ENCODE data around the gene PLA1A.

Gene PLA1A

DNA sequence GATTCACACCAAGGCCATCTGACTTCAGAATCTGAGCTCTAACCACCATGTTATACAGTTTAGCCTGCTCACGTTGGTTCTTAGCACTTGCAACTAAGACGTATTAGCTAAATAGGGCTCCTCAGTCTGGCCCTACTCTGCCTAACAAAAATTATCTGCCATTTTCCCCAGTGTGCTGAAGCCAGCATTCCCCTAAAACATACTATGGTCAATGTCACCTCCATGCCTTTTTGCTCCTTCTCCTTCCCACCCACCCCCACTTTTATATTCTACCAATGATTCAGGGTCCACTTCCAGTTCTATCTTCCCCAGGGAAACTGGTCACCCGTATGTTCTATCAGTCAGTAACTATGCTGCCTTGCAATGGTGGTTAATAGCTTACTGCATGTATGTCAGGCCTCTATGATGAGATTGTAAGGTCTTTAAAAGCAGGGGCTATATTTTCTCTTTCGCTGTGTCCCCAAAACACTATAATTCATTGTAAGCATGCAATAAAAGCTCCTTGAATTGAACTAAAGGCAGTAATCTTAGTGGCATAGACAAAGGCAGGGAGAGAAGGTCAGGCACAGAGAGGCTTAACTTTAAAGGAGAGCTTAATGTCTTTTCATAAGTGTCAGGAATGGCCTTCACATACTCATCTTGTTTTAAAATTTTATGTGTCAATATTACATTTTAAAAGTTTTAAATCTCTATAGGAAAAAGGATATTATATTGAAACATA, 39.4 kb downstream of the PLA1A start:
- no peak for DNase-seq (ENCODE audit: low read depth)

DNA sequence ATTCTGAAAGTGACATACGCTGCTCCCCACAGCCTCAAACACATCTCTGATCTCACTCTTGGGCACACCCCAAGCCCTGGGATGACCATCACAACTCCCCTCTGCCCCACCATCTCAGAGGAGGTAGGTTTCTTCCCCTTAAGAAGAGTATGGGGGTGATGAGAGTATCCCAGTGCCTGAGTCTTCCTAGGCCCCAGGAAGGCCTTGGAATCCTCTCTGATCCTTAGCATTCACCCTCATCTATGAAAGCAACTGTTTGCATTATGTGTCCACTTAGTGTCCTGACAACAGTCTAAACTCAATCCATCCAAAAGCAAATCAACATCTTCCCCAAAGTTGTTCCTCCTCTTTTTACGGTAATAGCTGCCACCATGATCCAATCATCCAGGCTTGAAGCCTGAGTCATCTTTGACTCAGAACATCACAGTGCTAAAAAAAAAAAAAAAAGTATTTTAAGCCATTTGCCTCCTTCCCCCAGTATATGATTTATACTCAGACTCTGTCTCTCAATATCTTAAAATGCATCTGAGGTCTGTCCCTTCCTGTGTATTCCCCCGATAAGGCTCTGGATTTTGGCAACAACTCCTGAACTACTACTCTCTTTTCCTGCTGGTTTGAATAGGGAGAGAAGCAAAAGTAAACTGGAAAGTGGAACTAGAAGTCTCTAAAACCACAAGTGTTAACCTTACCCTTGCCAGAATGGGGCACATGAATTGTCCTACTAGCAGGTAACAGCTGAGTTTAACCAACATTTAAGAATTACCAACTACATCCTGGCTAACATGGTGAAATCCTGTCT, 40.2 kb downstream of the PLA1A start:
- peak; percentile 88 for DNase-seq (ENCODE audit: low read depth)

DNA sequence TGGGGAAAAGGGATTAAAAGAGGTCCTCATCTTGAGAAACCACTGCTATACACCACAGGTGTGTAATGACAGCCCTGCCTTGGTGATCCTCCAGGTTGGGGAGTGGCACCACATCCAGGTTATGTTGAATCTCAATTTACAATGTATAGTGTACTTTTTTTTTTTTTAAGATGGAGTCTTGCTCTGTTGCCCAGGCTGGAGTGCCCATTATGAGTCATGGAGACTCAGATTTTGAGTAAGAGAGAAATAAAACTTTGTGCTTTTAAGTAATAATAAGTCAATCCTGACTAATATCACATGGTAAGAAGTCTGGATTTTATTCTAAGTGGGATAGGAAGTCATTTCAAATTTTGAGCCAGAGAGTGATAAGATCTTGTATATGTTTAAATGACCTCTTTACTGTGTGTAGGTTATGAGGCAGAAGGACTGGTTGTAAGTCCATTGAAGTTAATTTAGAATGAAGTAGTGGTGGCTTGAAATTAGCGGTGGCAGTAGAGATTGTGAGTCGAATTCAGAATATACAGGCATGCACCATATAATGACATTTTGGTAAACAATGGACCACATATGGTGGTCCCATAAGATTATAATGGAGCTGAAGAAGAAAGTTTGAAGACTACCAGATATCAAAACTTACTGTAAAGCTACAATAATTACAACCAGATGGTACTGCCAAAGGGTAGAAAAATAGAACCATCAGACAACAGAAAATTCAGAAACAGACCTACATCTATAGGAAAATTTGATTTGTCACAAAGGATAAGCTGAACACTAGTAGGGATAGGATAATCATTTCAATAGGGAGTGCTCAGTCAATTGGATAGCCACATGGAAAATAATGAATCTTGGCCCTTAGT, 42.0 kb downstream of the PLA1A start:
- DNase-seq (ENCODE audit: low read depth): no peak

DNA sequence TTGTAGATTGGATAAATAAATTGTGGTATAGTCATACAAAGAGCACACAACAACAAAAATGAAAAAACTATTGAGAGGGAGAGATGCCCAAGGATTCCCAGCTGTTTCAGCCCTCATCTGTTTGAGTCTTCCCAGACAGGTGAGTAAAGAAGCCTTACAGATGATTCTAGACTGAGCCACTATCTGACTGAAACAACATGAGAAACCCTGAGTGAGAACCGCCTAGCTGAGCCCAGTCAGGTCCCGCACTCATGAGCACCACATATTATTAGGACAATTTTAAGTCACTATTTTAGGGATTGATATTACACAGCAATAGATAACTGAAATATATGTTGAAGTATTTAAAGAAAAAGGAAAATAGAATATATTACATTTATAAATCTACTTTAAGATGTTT, 43.7 kb downstream of the PLA1A start:
- no peak for DNase-seq (ENCODE audit: low read depth)

DNA sequence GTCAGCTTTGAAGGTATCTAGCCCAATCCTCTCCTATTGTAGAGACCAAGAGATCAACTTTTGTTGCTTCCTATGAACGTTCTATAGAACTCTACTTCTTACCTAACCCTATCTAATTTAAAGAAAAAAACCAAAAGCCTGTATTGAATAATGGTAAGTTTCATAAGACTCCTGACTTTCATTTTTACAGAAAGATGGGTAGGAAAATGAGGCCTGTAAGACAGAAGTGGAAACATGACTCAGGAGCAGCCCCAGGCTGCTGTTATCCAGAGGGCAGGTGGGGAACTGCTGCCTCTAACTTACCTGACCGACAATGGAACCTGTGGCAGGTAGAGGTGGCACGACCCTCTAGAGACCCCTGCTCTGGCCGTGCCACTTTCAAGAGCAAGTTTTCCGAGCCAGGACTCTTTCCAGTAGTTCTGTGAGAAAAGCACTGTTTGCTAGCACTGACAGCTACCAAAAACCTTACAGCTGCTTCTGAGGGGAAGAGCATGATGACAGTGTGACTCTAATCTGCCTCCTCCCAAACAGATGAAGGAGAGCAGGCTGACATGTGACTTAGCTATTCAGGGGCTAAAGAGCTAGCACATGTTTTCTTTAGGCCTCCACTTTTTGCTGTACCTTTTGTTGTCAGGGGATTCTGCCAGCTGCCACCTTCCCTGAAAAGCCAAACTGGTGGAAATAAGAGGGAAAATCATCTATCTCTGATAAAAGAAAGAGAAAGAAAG, 45.2 kb downstream of the PLA1A start:
- no peak for DNase-seq (ENCODE audit: low read depth)

DNA sequence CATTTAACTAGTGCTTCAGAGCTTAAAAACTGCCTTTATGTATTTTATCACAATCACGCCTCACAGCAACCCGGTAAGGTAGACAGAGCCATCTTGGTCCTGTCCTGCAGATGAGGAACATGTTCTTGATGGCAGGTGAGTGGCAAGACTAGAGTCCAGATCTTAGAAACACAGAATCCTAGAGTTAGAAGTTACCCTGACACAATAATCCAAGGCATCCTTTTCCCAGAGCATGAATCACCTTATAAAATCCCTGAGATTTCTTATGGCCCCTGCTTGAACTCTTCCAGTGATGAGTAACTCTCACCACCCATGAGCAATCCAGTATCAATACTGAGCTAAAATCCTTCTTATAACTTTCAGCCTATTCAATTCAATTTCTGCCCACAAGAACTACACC, 45.8 kb downstream of the PLA1A start:
- DNase-seq (ENCODE audit: low read depth): peak; percentile 83

DNA sequence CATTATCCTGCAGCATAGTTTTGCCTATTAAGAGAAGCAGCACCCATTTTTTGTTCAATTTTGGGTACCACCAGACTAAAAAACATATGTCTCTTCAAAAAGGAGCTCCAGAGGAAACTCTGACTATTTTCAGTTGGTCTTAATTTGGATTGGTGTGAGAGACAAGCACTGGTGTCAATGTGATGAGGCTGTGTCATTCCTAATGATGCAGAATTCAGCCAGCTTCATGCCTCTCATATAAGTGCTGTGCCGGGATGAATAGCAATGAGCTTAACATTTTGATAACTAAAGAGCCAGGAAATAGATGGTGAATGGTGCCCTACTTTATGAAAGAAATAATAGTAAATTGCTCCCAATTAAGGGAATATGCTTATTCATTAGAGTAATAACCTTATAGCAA, 46.8 kb downstream of the PLA1A start:
- DNase-seq (ENCODE audit: low read depth): no peak

DNA sequence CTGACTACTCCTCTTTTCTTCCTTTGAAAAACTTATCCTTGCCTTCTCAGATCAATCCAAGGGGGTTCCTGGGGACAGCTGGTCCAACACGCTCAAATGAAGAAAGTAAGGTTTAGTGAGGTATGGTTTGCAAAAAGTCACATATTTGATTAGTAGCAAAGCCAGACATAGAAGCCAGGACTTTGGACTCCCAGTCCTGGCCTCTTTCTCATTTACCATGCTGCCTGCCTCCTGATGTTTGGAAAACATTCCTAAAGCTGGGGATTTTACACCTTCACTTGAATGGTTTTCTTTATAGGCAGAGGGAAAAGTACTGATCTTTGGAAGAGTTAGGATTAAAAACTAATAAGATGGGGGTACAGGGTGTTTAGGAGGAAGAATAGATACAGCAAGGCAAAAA, 48.1 kb downstream of the PLA1A start:
- no peak for DNase-seq (ENCODE audit: low read depth)

DNA sequence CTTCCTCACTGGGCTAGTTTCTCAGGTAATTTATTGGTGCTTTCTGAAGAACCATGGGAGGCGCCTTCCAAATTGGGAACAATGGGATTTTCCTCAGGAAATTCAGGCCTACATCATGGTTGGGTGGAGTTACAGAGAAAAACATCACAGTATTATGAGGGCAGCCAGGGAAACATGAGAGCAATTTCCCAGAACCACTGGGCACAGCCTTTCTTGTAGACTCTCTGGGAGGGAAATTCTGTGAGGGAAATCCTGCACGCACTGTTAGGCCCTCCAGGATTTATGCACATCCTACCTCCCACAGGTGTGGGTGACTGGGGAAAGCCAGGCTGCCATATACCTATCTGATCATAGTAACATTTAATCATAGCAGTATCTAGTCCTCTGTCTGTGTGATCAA, 49.5 kb downstream of the PLA1A start:
- no peak for DNase-seq (ENCODE audit: low read depth)

DNA sequence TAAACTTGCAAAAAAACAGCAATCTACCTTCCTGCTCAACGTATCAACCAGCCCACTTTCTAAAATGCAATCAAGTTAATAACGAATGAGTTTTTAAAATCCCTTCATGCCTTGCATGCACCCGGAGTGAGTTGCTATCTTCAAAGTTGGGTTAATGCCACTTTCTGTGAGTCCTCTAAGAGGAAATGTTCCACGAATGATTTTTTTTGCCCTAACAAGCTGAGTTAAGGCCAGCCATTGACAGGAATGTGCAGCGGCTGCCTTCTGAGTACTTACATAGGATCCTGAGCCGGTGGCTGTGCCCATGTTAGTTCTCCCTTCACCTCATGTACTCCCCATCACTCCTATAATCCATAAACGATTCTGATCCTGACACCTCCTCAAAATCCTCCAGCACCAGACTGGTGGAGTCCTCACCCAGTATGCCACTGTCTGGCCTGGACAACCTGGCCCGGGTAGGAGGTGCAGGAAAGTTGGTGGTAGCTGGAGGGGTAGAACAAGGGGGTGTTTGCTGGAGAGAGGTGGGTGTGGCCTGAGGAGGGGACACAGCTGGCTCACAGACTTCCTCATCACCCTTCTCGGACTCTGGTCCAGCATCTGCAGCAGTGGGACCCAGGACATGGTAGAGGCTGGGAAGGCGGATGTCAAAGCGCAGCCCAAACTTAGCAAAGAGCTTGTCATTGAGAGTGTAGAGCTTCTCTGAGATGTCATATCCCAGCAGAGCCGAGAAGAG, 50.3 kb downstream of the PLA1A start:
- no peak for DNase-seq (ENCODE audit: low read depth)

DNA sequence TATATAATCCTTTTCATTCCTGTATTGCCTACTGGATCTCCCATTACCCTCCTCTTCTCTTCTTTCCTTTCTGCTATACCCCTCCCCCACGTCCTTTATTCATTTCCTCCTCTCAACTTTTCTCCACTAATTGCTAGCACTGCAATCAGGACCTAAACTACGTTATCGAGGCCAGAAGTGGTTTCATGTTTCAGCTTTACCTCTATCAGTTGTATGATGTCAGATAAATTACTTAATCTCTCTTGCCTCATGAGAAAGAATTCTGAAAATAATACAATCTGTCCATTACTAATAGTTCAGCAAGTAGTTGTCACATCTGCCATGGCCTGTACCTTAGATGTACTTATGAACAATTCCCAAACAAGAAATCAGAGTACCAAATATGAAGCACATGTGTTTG, 52.1 kb downstream of the PLA1A start:
- peak; percentile 56 for DNase-seq (ENCODE audit: low read depth)

DNA sequence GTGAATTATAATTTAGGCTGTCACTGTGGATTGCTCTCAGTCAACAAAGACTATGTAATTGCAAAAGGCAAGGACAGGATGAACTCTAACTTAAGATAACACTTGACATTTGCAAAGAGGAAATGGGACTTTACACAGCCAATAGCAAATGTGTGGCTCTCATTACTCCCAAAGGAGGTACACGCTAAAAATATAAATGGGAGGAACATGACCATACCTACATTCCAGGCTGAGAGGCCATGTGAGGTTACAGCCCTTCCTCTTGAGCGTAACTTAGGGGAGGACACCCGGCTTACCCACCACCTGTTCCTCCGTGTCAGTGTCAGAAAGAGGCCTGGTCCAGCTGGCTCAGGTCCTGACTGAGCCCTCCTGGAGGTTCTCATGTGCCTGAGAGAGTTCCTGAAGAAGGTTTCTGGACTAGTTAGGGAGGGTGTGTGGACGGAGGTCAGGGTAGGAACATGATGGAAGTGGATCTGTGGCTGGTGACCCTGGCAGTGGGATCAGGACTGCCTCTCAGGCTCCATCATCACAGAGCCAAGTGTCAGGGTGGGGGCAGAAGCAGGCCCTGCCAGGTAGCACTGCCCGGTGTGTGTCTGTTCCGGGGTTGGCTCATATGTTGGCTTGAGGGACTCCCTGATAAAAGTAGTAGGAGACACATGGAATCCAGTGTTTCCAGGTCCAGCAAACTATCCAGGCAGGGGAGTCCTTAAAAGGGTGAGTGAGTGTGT, 54.8 kb downstream of the PLA1A start:
- no peak for DNase-seq (ENCODE audit: low read depth)

DNA sequence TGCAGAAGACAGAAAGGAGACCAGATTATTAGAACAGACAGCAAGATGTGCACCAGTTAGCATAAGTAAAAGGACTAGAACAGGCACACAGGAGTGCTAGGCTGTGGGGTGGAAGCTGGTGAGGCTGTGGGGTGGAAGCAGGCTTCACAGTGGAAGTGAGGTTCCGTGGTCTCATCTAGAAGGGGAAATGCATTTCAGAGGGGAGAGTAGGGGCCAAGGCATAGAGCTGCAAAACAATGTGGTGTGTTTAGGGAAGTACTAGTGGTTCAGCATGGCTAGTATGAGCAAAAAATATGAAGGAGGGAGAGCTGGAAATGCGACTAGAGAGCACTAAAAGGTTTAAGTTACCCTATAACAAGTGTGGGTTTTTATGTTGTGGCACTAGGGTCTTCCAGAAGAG, 56.2 kb downstream of the PLA1A start:
- DNase-seq (ENCODE audit: low read depth): no peak

DNA sequence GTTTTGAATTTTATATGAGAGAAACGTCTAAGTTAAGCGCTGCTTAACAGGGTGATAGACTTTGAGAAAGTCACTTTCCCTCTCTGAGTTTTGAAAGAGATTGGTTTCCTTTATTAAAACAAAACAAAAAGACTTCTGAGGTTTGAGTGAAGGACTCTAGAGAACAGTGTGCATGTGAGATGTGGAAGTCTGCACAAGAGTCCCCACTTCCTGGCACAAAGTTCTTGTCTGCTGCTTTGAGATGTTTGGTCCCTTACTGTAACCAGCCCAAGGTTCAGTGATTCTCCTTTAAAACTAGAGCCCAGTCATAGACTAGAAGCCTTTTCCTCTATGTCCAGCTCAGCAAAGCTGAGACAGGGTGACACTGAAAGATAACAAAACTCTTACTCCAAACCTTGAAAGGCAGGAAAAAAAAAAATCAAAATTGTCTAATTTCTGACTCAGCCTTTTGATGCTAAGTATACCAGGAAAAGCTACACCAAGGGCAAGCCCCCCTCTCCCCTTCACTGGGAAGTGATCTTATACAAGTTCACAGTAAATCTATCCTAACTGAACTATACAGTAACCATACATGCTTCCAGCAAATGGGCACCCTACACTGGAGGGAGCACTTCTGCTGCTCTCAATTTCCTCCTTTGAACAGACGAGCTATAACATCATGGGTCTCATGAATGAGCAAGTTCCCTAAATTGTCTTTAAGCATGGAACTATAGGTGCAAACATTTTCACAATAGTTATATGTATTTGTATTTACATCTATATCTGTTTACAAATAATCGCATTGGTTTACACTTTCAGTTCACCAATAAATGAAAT, 60.4 kb downstream of the PLA1A start:
- no peak for DNase-seq (ENCODE audit: low read depth)

DNA sequence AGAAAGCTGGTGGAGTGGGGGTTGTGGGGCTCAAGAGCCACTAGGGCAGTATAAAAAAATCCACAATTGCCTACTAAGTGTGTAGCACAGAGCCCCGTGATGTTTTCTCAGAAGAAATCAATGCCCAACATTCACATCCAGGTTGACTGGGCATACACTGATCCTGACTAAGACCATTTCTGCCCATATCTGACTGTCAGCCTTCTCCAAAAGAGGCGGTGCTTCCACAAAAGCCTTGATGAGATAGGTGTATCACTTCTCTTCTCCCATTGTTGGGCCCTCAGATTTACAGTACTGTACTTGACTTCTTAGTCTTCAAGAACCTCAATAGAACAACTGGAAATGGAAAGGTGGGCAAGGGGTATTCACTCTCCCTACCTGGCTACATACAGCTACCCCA, 61.3 kb downstream of the PLA1A start:
- DNase-seq (ENCODE audit: low read depth): no peak

DNA sequence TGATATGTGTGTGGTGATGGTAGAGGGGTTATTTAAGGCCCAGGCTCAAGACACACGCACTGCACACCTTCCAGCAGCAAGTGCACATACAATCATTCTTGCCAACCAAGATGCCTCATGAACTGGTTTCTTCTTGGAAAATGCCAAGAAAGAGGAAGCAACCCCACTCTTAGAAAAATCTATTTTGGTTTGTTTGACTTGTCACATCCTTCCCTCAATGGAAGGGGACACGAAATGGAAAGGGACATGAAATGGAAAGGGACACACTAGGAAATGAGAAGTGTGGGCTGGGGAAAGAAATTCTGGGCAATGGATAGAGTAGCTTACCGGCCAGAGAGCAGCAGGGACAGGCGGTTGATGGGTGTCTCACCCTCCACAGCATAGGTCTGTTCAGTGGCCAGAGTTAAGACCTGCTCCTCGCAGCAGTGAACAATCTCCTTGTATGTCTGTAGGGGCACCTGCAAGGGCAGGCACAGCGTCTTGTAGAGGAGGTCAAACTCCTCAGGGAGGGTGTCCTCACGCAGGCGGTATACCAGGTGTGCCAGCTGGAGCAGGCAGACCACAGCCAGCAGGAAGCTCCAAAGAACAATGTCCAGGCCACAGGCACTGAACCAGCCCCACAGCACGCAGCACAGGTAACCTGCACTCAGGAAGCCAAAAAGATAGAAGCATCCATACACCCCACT, 62.1 kb downstream of the PLA1A start:
- no peak for DNase-seq (ENCODE audit: low read depth)

DNA sequence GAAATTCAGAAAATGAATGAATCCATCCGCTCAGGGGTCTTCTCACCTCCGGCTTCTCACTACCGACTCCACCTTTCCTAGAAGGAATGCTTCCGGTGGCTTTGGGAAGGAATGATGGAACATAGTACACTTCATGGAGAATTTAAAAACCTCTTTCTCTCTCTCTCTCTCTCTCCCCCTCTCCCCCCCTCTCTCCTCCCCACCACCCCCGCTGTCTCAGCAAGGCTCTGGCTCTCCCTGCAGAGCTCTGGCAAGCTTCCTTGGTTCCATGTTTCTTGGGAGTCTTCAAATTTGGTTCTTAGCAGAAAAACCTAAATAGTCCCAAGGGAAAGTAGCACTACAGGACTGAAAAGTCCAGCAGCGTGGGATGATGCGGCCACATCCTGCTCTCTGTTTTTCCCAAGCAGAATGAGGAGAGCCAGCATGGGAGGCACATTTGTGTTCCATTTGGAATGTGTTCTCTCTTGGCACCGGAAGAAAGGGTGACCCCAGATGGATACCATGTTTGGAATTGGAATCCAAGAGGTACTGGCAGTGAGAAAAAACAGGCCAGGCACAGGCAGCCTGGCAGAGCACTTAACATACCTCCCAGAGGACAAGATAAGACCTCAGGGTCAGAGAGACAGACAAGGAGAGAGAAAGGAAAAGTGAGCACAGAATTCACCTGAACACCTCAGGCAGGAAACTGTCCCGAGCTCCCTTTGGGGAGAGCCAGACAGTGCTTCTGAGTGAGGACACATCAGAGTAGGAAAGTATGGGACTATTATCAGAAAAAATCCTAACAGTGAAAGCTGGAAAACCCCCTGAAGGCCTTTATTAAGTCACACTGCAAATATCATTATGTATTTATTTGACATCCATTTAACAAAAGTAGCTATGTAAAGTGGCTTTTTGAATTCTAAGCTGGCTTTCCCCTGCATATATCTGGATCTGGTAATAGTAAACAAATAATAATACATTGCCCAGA, 63.1 kb downstream of the PLA1A start, which contains the start of gene POPDC2:
Gene POPDC2 (minus strand): TSS at position 116 of the 967 bp plus-strand sequence. CDS start 166 bp downstream, outside the sequence.
- DNase-seq (ENCODE audit: low read depth): no peak
